GM06990 (cell line): ENCODE data around the gene DNAH2.

ENCODE experiments used
- DNase-seq: peaks from one replicate; pipeline ENCODE4 v3.0.0-alpha.2; 2011; ENCODE audit not compliant: insufficient read length; ENCODE audit errors: extremely low read depth
- H3K27me3 ChIP-seq: replicated peaks from 2 replicates; pipeline ENCODE4 v1.6.0; 2011; ENCODE audit warnings: low read length; ENCODE audit not compliant: control insufficient read depth, insufficient read depth
- H3K36me3 ChIP-seq: 2 replicates; pipeline ENCODE4 v1.5.1; 2011; ENCODE audit warnings: low read length; ENCODE audit not compliant: control insufficient read depth, insufficient read depth
- H3K4me3 ChIP-seq: replicated peaks from 2 replicates; pipeline ENCODE4 v1.5.1; 2011; ENCODE audit warnings: low read depth, mild to moderate bottlenecking, control low read depth, low read length
- CTCF ChIP-seq: IDR thresholded peaks from 2 replicates; pipeline ENCODE4 v1.5.1; 2011; ENCODE audit warnings: low read length, control low read depth, mild to moderate bottlenecking, inconsistent platforms; ENCODE audit not compliant: insufficient read depth, poor library complexity, severe bottlenecking

DNAH2 gene

GRCh38 chr17:7789131-7789530, 71.6 kb downstream of the DNAH2 start:
- TF ChIP-seq CTCF = no peak
- no peak for DNase-seq
- H3K36me3 ChIP-seq = no peaks in the 10 kb centered on the region
- H3K4me3 ChIP-seq = no peak overlapping the region
- peaks cover 5% of the 10 kb centered on the region for H3K27me3 ChIP-seq

GRCh38 chr17:7790150-7790549, 72.6 kb downstream of the DNAH2 start:
- H3K4me3 ChIP-seq = no peak overlapping the region
- TF ChIP-seq CTCF = no peak
- H3K36me3 ChIP-seq = no peaks in the 10 kb centered on the region
- peaks cover 5% of the 10 kb centered on the region for H3K27me3 ChIP-seq
- DNase-seq = no peak

- no peak for DNase-seq
- Histone ChIP-seq H3K36me3 (no peaks in the 10 kb centered on the region), H3K27me3 (peaks cover 2% of the 10 kb centered on the region), H3K4me3 (no peak overlapping the region)
- no peak for TF ChIP-seq CTCF
Observed at GRCh38 chr17:7792611-7793010, 75.1 kb downstream of the DNAH2 start.

GRCh38 chr17:7794075-7794663, 76.6 kb downstream of the DNAH2 start:
- no peak for TF ChIP-seq CTCF
- Histone ChIP-seq H3K4me3 (no peak overlapping the region), H3K27me3 (peaks cover 2% of the 10 kb centered on the region), H3K36me3 (no peaks in the 10 kb centered on the region)
- DNase-seq = no peak

GRCh38 chr17:7797976-7798375, 80.4 kb downstream of the DNAH2 start:
- Histone ChIP-seq H3K4me3 (no peak overlapping the region), H3K27me3 (peaks cover 1% of the 10 kb centered on the region), H3K36me3 (no peaks in the 10 kb centered on the region)
- DNase-seq = no peak
- no peak for TF ChIP-seq CTCF

GRCh38 chr17:7798839-7799238, 81.3 kb downstream of the DNAH2 start:
- Histone ChIP-seq H3K27me3 (no peaks in the 10 kb centered on the region), H3K36me3 (no peaks in the 10 kb centered on the region), H3K4me3 (no peak overlapping the region)
- no peak for DNase-seq
- no peak for TF ChIP-seq CTCF
